NCI-H524 treated with DMSO at 0.1 percent for 48 hours (cell line): Measurements from ENCODE around the gene VCAN.
"Not testable (repeated sequence)": the region's sequence is repeated elsewhere in the genome, so short reads cannot be mapped to it uniquely, and the experiment has no call there.

Experiments
- DNase-seq: peaks from one replicate; lab custom pipeline; 2025; lab: John Stamatoyannopoulos, UW

Gene VCAN

DNA sequence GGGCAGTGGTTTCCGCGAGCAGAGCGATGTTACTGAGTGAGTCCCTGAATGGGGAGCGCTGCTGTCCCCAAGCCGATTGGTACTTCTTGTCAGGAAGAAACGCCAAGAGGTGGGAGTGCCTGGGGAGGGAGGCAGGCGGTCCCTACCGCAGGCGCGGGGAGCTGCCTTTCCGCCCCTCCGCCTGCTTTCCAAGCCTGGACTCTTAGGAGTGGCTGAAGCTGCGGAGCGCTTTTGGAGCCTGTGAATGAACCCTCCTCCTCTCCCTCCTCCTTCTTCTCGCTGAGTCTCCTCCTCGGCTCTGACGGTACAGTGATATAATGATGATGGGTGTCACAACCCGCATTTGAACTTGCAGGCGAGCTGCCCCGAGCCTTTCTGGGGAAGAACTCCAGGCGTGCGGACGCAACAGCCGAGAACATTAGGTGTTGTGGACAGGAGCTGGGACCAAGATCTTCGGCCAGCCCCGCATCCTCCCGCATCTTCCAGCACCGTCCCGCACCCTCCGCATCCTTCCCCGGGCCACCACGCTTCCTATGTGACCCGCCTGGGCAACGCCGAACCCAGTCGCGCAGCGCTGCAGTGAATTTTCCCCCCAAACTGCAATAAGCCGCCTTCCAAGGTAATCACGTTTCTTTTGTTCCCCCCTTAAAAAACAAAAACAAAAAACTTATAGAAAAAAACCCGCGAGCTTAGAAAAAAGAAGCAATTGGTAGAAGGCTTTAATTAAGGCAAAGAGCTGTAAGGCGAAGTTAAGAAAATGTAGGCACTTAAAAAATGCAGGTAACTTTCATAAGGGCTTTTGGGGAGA, at the start of gene VCAN:
Gene VCAN (plus strand): TSS at position 340 of the 808 bp plus-strand sequence. CDS start 11,775 bp downstream, outside the sequence.
- no peak for DNase-seq

- no peak for DNase-seq
Measured at GRCh38 chr5:83422284-83422683, 49.3 kb upstream of the VCAN start.

DNA sequence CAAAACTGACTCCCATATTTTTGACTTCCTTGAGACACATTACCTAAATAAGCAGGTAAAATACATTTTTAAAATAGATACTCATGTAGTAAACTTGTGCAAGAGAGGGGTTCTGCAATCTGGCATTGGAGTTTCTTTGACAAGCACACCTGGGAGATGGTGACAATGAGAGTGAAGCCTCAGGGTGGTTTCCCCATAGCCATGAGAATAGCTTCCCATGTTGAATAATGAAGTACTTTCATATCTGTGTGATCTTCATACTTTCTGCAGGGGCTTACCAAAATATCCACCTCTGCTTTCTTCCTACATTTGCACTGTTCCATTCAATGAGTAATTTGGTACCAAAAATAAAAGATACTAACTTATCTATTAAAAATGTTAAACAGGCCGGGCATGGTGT, 44.7 kb upstream of the VCAN start:
- DNase-seq = no peak

DNA sequence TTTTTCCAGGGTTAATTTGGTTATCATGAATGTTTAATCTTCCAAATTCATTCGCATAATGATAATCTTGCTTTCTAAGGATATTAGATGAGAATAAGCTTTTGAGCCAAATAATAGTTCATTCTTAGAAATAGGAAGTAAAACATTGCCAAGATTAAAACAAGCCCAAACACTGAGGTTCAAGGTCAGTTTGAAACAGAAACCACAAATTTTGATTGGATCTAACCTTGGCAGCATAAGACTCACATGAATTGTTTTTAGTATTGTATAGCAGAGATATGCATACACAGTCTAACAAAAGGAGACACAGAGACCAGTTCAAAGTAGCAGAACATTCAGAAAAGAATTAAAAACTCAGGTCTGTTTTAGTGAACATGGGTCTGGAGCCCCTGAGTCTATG, 43.4 kb upstream of the VCAN start:
- DNase-seq = no peak

GRCh38 chr5:83428890-83429289, 42.7 kb upstream of the VCAN start:
- no peak for DNase-seq

- no peak for DNase-seq
Measured at GRCh38 chr5:83430130-83431010, 41.2 kb upstream of the VCAN start.

DNA sequence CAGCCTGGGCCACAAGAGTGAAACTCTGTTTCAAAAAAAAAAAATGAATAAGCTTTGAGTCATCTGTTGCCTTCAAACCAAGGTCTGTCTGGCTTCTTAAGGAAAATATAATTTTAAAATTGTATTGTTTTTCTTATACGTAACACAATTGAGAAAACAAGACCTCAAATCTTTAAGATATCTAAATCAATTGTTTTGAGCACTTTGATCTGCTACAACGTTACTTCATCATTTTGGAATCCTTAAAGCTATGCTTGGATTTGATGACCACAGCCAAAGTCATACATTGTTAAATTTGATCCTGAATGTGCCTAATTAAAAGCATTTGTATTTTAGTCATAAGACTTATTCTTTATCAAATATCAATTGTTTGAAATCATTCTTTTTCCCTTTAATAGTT, 37.7 kb upstream of the VCAN start:
- DNase-seq = no peak

GRCh38 chr5:83434946-83435345, 36.6 kb upstream of the VCAN start:
- DNase-seq = no peak

GRCh38 chr5:83436276-83436675, 35.3 kb upstream of the VCAN start:
- no peak for DNase-seq

GRCh38 chr5:83437697-83438096, 33.8 kb upstream of the VCAN start:
- not testable (repeated sequence) for DNase-seq

- no peak for DNase-seq
Measured at GRCh38 chr5:83440826-83441225, 30.7 kb upstream of the VCAN start.

DNA sequence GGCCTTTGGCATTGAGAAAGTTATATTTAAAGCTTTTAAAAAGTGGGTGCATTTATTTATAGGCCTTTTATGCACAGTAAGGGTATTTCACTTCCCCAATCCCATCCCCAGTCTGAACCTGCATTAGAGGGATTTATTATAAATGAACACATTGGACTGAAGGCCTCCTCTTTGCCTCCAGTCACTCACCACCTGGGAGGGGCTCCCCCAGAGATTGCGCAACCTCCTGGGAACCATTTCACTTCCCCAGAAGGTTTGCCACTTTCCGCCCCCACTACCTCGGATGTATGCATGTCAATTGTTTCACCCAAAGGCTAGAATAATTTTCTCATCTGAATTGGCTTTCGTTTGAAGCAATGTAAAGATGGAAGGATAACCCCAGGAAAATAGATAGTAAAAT, 29.8 kb upstream of the VCAN start:
- DNase-seq = no peak

- no peak for DNase-seq
Measured at GRCh38 chr5:83443534-83443933, 28.0 kb upstream of the VCAN start.

DNA sequence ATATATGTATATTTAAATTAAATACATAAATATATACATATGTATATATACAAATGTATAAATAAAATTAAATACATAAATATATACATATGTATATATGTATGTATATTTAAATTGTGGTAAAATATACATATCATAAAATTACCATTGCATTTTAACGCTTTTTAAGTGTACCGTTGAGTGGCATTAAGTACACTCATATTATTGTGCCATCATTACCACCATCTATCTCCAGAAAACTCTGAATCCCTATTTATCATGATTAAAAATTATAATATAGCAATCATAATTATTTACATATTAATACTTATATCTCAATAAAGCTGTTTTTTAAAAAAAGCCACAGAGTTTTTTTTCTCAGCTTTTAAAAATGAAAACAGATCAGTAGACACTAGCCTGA, 27.1 kb upstream of the VCAN start:
- DNase-seq = no peak

DNA sequence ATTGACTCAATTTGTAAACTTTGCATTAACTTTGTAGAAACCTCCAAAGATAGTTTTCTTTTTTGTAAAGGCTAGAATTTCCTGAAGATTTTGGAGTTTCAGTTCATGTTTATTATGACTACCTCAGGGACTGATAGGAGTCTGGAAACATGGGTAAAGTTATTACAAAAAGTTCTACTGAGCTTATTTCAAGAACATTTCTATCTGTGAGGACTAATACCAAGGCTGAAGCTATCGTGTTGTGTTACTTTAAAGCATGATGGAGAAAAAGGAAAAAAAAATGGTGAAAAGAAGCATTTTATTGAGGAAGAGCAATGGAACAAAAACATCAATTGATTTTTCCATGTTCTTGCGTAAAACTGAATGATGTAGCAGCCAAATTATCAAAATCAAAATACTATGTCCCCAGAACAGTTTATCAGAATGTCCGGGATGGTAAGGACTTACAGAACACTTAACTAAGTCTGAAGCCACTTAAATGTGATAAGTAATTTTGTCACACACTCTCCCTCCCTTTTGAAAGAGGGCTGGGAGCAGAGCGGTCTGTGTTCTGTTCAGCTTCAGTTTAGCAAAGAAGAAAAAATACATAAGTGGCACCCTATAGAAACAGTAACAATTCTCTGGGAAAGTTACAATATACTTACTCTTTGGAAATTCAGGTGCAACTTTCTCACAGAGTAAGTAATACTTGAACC, 25.1 kb upstream of the VCAN start:
- no peak for DNase-seq

GRCh38 chr5:83447533-83447932, 24.0 kb upstream of the VCAN start:
- no peak for DNase-seq

DNA sequence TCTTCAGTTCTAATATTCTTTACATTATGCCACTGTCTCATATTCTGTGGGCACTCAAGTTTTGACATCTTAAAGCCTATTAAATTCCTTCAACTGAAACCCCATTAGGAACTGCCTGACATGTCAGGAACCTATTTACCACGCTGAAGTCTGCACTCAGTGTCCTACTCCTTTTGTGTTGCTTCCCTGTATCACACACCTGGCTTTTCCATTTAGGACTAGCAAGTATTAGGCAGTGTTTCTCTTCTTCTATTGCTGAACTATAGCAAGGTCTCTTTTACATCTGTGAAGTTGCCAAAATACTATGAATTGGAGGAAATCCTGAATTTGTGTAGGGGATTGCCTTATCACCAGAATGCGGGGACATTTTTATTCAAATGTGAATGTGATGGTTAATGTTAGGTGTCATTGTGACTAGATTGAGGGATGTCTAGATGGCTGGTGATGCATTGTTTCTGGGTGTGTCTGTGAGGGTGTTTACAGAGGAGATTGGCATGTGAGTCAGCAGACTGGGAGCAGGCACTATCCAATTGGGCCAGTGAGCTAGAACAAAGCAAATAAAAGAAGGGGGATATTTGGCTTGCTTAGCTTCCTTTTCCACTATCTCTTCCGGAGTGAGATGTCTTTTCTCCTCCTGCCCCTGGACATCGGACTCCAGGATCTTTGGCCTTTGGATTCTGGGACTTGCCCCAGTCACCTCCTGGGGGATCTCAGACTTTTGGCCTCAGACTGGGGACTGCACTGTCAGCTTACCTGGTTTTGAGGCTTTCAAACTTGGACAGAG, 21.2 kb upstream of the VCAN start:
- DNase-seq = no peak

- DNase-seq = no peak
Measured at GRCh38 chr5:83450967-83451248, 20.6 kb upstream of the VCAN start.

GRCh38 chr5:83451955-83452354, 19.6 kb upstream of the VCAN start:
- DNase-seq = no peak

- DNase-seq = no peak
Measured at GRCh38 chr5:83453937-83454336, 17.6 kb upstream of the VCAN start.

DNA sequence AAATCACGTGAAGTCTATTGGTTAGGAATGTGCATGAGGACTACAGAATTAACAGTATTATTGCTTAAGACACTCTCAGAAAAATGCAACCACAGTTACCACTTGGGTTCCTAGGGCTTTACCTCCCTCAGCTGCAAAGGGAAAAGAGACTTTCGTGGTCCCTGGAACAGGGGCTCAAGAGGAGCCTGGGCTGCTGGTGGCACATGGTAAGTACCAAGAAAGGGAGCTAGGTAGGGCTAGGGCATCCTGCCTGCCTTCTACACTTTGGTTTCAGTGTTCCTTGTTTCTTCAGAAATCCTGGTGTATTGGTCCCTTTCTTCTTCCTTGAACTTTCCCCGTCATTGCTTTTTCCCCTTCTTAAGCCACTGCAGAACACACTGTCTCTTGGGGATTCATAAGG, 7.3 kb upstream of the VCAN start:
- DNase-seq = no peak
